ENCODE measurements around the gene LTF.
A peak's percentile ranks its signal among the peaks of the same experiment; 100 is the strongest.

The LTF gene

DNA sequence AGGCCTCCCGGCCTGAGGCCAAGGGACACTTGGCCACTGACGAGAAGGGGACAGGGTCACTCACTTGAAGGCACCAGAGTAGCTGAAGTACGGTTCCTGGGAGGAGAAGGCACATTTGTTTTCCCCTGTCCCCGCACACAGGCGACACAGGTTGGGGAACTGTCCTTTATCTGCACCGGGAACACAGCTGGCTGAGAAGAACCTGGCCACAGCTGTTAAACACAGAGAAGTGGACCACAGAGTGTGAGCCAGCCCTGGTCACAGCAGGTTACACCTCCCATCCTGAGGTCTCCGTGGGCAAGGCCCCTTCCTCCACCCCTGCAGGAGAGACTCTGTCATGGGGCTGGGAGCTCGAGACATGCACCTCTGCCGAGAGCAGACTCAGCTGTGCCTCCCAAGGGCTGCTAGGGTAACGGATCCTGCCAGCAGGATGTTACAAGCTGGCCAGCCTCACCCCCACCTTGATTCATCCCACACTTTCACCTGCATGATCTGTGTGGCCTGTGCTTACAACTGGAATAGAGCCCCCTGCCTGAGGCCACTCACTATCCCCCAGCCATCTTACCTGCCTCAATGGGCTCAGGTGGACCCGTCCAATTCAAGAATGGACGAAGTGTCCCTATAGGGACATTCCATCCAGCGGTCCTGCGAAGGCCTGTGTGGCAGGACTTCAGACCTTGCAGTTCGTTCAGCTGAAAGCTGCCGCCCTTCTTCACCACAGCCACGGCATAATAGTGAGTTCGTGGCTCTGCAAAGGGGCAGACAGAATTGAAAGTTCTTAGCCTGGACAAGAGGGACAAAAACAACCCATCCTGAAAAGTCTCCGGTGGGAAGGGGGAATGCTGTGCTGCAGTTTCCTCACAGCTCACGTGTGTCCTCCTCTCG is 9.2 kb downstream of the LTF start:
- TF ChIP-seq, protein P1, sequence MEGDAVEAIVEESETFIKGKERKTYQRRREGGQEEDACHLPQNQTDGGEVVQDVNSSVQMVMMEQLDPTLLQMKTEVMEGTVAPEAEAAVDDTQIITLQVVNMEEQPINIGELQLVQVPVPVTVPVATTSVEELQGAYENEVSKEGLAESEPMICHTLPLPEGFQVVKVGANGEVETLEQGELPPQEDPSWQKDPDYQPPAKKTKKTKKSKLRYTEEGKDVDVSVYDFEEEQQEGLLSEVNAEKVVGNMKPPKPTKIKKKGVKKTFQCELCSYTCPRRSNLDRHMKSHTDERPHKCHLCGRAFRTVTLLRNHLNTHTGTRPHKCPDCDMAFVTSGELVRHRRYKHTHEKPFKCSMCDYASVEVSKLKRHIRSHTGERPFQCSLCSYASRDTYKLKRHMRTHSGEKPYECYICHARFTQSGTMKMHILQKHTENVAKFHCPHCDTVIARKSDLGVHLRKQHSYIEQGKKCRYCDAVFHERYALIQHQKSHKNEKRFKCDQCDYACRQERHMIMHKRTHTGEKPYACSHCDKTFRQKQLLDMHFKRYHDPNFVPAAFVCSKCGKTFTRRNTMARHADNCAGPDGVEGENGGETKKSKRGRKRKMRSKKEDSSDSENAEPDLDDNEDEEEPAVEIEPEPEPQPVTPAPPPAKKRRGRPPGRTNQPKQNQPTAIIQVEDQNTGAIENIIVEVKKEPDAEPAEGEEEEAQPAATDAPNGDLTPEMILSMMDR (IDR thresholded peaks at IDR 0.05; ENCODE audit: low read depth, low read length), result no peak
- no peak for DNase-seq (ENCODE audit: low read depth in 2 of 2)
- no peak overlapping the region for H3K4me3 ChIP-seq (replicated peaks in 1 of 2; ENCODE audit: low read depth in 2 of 2, low read length in 2 of 2)

DNA sequence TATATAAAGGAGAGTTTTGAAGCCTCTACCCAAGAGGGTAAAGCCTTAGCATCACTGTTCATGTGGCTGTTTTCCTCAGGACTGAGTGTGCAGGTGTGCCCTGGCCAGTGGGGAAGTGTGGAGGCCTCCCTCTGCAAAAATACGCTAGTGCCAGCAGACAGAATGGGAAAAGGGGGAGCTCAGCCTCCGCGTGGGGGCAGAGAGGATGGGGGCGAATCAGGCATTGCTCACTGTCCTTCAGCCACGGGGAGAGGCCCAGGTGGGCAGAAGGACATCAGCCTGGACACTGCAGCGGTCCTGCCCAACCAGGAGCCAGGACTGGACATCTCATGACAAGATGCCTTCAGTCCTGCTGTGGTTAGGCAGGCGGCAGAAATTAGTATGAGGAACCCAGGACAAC is 10.1 kb downstream of the LTF start:
- DNase-seq (ENCODE audit: low read depth in 2 of 2), result no peak
- no peak overlapping the region for H3K4me3 ChIP-seq (replicated peaks in 1 of 2; ENCODE audit: low read depth in 2 of 2, low read length in 2 of 2)
- TF ChIP-seq, protein P1 (IDR thresholded peaks at IDR 0.05; ENCODE audit: low read depth, low read length), result no peak

DNA sequence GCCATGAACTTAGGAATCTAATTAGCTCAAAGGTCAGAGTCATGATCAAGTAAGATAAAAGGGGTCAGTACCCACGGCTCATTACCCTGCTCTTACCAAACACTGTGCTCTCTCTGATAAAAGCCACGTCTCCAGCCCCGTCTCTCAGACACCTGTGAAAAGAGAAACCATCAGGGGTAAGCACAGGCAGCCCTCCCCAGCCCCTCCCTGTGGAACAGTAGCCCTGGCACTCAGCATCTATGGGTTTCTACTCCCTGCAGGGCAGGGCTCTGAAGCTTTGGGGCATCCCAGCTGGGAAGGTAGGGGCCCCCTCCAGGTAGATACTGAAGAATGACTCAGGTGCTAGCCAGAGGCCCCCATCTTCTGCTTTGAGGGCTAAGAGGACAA is 10.5 kb downstream of the LTF start:
- no peak overlapping the region for H3K4me3 ChIP-seq (replicated peaks in 1 of 2; ENCODE audit: low read depth in 2 of 2, low read length in 2 of 2)
- TF ChIP-seq, protein P1 (IDR thresholded peaks at IDR 0.05; ENCODE audit: low read depth, low read length), result no peak
- DNase-seq (ENCODE audit: low read depth in 2 of 2), result no peak

DNA sequence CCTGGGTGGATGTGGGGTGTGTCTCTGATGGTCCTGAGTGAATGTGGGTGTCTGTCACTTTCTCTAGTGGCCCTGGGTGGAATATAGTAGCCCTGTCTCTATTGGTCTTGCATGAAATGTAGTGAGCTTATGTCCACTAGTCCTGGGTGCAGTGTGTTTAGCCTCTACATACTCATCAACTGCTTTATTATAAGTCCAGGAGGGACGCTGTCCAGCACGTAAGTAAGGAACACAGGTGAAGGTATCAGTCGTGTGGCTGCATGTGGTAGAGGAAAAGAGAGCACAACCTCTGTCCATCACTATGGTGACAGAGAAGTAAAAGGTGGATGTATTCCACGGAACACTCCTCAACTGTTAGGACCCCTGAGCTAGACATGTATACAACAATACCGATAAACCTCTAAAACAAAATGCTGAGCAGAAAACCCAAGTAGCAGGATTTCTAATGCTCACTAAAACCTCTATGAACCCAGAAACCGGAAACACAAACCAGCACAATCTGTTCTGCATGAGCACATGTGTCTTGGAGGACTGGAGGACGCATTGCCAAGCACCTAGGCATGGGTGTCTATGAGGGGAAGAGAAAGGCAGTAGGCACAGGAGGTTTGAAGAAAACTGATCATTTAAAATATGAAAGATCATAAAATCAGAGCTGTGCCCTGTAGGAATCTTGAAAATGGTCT is 11.0 kb downstream of the LTF start:
- DNase-seq (ENCODE audit: low read depth in 2 of 2), result no peak
- TF ChIP-seq, protein P1 (IDR thresholded peaks at IDR 0.05; ENCODE audit: low read depth, low read length), result no peak
- H3K4me3 ChIP-seq (replicated peaks in 1 of 2; ENCODE audit: low read depth in 2 of 2, low read length in 2 of 2), result no peak overlapping the region

DNA sequence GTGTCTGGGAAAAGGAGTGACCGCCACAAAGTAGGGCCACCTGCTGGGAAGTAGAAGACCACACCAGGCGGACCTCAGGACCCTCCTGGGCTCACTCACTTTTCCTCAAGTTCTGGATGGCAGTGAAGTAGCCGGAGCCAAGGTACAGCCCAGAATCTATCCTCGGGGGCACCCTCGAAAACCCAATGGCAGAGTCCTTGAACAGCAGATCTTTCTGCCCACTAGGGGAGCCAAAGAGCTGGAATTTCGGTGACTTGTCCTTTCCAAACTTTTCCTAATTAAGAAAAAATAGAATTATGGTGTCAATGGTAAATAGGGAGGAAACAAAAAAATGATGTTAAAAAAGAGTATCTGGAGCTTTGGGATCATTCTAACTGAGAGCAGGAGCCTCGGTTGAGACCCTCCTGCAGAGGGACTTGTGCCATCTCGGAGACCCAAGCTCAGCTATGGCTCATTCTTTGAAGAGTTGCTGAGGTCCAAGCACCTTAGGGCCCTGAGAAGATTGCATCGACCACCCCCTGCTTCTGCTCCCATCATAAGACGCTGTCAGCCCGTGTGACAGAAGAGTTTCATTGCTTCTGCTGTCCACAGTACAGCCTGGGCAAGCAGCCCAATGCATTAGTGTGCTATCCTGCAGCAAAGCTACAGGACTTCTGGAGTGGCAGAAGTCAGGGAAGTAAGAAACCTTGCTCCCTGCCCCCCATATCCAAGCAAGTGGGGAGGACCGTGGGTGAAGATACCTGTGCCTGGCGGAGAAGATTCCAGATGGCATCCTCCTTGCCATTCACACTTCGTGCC is 14.8 kb downstream of the LTF start:
- H3K4me3 ChIP-seq (replicated peaks in 1 of 2; ENCODE audit: low read depth in 2 of 2, low read length in 2 of 2), result no peak overlapping the region
- peak in 1 of 2 donors; percentile 35 for DNase-seq (ENCODE audit: low read depth in 2 of 2)
- TF ChIP-seq, protein P1 (IDR thresholded peaks at IDR 0.05; ENCODE audit: low read depth, low read length), result peak; percentile 81

DNA sequence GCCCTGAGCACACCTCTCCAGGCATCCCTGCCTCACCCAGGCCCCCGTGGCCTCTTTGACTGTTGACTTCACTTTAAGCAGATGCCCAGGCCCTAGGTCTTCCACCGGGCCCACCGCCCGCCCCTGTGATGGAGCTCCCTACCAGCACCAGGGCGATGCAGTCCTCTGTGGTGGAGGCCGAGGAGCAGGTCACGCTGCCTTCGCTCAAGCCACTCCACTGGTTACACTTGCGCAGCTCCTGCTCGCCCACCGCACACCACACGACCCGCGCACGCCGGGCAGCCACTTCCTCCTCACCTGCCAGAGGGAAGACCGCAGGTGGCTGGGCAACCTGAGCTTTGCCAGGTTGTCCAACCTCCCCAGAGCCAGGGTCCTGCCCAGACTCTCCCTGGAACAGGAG is 16.0 kb downstream of the LTF start:
- no peak for DNase-seq (ENCODE audit: low read depth in 2 of 2)
- TF ChIP-seq, protein P1 (IDR thresholded peaks at IDR 0.05; ENCODE audit: low read depth, low read length), result no peak
- no peak overlapping the region for H3K4me3 ChIP-seq (replicated peaks in 1 of 2; ENCODE audit: low read depth in 2 of 2, low read length in 2 of 2)
